GM19452 (cell line): Measurements from ENCODE around the gene OTP.

Source experiments
- ATAC-seq: cut with Tn5 transposase; IDR thresholded peaks from one replicate; pipeline ENCODE4 v1.9.1; 2021; ENCODE audit not compliant: unreplicated experiment

OTP gene

GRCh38 chr5:77640589-77641396 lies 2.3 kb upstream of the OTP start:
- no peak for ATAC-seq

- no peak for ATAC-seq
Observed at GRCh38 chr5:77638763-77639671, 504 bp upstream of the OTP start.

GRCh38 chr5:77637170-77637997 lies 1.1 kb downstream of the OTP start:
- no peak for ATAC-seq

GRCh38 chr5:77636641-77637169 lies 1.8 kb downstream of the OTP start:
- ATAC-seq = no peak

GRCh38 chr5:77635917-77636640 lies 2.4 kb downstream of the OTP start:
- ATAC-seq = no peak

- ATAC-seq = no peak
Observed at GRCh38 chr5:77635067-77635916, 3.2 kb downstream of the OTP start.

GRCh38 chr5:77633709-77634108 lies 4.8 kb downstream of the OTP start:
- ATAC-seq = no peak

- ATAC-seq = no peak
Observed at GRCh38 chr5:77633207-77633675, 5.3 kb downstream of the OTP start.

GRCh38 chr5:77632526-77633206 lies 5.8 kb downstream of the OTP start:
- ATAC-seq = no peak

GRCh38 chr5:77630114-77630680 lies 8.3 kb downstream of the OTP start:
- ATAC-seq = peak; percentile 83

GRCh38 chr5:77629509-77630113 lies 8.9 kb downstream of the OTP start:
- ATAC-seq = no peak

GRCh38 chr5:77628840-77629508 lies 9.5 kb downstream of the OTP start:
- no peak for ATAC-seq

- no peak for ATAC-seq
Observed at GRCh38 chr5:77627869-77628674, 10.4 kb downstream of the OTP start.

- ATAC-seq = no peak
Observed at GRCh38 chr5:77623203-77623740, 15.2 kb downstream of the OTP start.

GRCh38 chr5:77621440-77621839 lies 17.1 kb downstream of the OTP start:
- no peak for ATAC-seq

- no peak for ATAC-seq
Observed at GRCh38 chr5:77620405-77620804, 18.1 kb downstream of the OTP start.
